ENCODE results near the gene SPECC1L.

Gene SPECC1L

DNA sequence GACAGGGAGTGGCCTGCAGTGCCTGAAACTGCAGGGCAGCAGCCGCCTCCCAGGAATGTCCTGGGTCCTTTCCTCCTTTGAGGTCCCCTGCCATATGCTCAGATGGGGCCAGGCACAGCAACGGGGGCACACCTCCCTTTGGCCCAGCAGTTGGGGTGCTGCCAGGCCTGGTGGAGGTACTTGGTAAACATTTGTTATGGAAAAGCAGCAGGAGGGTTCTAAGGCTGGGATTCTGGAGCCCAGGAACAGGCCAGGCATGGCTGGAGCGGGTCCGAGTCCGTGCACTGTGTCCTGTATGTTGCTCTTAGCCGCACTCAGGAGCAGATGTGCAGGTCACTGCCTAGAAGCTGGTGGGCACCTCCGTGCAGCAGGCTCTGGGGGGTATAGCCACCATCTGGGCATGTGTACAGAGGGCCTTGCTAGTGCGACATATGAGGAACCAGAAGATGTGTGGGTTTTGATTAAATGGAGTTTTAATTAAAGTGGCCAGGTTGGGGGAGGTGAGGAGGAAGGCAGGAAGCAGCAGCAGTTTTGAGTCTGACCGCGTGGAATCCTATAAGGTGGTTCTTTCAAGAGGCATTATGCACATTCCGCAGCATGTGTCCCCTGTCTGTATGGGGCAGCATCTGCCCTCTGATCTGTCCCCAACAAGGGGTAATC is 158.2 kb downstream of the SPECC1L start:
- DNase-seq (ENCODE audit: low read depth), result no peak

DNA sequence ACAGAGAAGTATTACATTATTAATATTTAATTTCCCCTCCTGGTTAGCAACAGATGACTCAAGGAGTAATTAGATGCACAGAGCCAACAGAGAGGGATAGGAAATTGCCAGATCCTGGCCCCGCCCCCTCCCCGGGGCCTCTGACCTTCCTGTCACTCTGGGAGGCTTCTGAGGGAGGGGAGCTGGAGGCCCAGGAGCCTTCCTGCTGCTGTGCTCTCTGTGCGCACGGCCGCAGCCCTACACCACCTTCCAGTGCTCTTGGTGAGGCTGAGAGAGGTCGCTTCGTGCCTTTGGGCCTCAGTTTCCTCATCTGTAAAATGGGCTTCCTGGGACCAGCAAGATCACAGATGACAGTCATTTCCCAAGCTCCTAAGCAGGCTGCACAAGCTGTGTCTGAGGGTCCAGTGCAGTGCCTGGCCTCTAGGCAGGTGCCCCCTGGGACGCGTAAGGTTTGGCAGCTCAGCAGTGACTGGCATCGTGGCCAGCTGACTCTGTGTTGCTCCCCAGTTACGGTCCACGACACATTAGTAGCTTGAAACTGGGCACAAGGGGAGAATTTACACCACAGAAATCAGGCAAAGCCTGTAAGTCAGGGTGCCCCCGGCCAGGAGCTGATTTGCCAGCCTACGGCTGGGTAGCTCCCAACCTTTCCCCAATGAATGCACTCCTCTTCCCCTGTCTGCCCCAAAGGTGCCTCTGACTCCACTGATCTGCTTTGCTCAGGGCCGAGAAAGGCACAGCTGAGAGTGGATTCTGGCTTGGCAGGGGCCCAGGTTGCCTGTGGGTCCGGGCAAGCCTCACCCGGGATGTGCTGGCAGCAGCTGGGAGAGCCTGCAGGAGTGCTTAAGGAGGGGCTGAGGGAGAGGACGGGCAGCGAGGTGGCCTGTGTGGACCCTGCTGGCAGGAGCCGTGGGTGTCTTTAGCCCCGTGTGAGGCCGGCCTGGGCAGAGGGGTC is 159.1 kb downstream of the SPECC1L start:
- DNase-seq (ENCODE audit: low read depth), result peak; percentile 47

DNA sequence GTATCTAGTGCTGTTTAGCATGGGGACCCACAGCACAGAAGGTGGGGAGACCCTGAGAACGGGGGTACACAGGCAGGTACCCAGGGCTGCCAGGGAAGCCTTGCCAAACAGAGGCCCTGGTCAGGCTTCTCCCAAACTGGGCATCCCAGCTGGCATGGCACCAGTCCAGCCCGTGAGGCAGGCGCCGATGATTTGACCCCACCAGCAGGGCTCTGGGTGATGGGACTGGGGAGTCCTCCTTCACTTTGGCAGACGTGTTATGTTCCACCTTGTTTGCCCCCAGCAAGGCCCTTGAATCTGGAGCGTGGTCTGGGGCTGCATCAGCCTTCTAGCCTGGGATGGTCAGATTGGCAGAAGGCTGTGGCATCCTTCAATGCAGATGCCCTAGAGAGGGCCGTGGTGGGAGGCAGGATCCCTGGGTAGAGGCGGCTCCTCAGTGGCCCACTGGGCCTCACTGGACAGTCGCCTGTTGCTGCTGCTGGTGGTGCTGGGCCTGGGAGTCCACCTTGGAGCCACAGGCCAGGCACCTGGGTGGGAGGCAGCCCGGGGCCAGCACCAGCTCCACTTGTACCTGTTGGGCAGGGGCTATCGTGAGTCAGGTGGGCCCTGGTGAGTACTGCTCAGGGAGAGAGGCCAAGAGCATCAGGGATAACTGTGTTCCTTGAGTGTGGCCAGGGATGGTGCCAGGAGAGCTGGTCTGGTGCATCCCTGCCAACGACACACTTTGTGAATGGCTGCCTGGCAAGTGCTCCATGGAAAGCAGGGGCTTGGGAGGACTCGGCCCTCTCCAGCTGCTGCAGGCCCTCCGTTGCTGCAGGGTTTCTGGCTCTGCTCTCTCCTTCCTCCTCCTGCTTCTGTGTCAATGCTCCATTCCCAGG is 160.0 kb downstream of the SPECC1L start:
- no peak for DNase-seq (ENCODE audit: low read depth)

DNA sequence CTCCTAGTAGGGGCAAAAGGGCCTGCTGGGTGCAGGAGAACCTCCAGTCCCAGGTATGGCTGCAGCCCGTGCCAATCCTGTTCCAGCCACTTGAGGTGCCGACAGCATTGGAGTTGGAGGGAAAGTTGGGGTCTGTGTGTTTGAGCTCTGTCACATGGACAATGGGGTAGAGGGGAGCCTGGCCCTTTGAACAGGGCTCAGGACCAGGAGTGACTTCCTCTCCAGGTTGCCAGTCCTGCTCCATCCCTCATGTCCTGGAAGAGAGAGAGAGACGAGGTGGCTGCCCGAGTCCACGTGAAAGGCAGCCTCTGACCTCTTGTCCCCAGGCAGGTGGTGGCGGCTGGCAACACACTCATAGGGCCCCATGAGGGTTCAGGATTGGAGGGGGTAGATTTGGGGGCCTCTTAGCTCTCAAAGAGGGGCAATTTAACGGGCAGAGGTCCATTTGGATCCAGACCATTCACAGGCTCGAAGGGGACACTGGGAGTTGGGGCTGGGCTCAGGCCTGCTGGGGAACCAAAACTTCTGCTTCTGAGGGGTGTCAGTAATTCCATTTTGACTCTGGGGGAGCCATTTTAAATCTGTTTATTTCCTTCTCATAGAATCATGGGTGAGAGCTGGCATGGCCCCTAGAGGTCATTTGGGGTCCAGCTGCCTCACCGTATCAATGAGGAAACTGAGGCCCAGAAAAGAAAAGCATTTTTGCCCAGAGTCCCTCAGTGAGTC is 160.8 kb downstream of the SPECC1L start:
- DNase-seq (ENCODE audit: low read depth), result no peak

DNA sequence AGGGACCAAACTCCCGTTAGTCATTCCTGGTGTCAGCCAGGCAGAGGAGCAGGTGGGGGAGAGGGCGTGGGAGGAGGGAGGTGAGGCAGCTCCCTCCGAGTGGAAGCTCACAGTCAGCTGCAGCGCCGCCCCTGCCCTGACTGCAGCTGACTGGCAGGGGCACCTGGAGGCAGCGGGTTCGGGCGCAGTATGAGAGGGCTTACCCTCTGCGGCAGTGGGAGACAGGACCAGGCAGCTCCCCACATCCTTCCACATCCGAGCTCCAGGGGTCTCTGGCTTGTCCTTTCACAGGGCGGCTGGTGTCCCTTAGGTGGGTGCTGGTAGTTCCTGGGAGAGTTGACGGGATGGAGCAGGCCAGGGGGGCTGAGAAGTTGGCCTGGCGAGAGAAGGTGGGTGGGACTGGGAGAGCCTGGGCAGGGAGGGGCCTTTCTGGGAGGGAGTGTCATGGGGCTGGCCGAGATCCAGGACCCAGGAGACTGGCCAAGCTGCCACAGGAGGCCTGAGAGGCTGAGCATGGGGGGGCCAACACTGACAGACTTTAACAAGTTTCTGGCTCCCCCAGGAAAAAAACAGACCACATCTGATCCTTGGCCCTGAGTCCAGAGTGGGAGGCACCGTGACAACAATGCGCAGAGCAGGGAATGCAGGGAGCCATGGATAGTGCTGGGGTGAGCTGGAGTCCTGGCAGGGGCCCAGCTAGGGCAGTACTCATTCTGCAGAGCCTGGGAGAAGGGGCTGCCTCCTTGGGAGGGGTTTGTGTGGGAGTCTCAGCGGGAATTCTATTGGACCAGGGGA is 161.6 kb downstream of the SPECC1L start:
- peak; percentile 55 for DNase-seq (ENCODE audit: low read depth)

DNA sequence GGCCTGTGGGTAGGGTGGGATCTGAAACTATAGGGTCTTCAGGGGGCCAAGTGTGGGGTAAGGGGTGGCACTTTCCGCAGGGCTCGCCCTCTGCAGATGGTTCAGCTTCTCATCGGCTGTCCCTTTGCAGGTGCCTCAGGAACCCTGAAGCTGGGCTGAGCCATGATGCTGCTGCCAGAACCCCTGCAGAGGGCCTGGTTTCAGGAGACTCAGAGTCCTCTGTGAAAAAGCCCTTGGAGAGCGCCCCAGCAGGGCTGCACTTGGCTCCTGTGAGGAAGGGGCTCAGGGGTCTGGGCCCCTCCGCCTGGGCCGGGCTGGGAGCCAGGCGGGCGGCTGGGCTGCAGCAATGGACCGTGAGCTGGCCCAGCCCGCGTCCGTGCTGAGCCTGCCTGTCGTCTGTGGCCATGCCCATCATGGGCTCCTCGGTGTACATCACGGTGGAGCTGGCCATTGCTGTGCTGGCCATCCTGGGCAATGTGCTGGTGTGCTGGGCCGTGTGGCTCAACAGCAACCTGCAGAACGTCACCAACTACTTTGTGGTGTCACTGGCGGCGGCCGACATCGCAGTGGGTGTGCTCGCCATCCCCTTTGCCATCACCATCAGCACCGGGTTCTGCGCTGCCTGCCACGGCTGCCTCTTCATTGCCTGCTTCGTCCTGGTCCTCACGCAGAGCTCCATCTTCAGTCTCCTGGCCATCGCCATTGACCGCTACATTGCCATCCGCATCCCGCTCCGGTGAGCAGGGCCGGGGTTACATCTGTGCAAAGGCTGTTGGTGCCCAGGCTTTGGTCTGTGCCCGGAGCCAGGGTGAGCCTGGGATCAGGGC is 162.6 kb downstream of the SPECC1L start:
- no peak for DNase-seq (ENCODE audit: low read depth)

DNA sequence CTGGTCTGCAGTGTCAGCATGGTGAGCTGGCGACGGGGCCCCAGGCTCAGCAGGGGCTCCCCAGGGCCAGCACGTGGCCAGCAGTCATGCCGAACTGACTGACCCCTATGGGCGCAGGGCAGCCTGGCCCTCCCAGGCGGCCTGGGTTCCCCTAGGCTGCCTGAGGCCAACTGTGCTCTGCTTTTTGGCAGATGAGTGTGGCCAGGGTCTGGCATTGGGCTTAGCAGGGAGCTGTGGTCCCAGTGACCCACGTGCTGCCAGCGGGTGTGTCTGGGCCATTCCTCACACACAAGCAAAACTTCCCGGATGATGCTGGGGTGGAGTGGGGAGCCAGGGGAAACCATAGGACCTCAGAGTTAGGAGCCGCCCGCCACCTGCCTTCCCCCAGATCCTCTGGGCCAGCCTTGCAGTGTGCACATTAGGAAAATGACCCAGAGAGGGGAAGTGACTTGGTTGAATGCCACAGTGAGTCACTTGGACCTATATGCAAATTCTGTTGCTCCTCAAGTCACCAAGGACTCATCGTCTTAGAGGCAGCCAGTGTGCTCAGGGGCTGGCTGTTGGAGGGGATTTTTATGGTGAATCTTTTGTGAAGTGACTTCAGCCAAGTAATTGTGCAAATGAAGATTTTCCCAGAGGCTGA is 163.3 kb downstream of the SPECC1L start:
- DNase-seq (ENCODE audit: low read depth), result peak; percentile 37

DNA sequence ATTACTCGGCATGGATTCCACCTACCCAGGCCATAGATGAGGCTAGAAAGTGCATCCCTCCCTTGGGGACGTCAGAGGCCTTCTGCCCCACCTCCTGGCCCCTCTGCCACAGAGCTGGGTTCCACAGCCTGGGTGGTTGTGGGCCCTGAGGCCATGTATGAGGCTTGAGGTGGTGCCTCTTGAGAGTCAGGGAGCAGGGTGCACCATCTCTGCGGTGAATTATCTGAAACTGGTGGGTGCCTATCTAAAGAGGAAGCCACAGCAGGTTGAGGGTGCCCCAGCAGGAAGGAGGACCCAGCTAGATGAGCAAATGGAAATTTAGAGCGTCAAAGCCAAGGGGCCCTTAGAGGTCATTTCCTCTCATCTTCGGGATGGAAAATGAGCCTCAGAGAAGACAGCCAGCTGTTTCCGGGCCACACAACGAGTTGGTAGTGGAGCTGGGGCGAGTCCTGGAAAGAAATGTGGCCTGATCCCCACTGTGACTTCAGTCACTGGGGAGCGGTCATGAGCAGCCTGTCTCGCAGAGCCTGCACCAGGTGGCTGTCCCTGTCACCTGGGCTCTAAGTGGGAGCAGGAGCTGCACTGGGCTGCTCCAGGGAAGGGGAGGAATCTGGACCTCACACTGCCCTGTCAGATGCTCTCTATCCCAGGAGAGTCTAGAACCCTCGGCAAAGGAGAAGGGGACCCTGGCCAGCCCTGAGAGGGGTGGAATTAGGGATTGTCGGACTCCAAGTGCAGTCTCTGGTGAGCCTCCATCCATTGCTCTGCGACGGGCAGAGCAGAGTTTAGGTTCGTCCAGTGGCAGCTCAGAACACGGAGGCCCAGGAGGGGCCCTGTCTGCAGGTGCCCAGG is 164.1 kb downstream of the SPECC1L start:
- DNase-seq (ENCODE audit: low read depth), result peak; percentile 77

DNA sequence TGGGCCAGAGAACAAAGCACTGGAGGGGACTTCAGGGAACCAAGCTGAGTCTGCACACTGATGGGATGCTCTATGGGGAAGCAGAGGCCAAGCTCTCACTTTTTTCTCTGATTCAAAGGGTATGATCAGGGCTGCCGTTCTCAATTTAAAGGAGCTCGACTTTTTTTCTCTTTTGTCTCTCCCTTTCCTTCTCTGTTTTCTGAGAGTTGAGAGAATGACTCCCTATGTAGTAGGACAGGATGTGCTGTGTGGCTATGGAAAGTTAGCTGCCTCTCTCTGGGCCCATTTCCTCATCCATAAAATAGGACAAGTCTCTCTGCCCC is 164.7 kb downstream of the SPECC1L start:
- no peak for DNase-seq (ENCODE audit: low read depth)

DNA sequence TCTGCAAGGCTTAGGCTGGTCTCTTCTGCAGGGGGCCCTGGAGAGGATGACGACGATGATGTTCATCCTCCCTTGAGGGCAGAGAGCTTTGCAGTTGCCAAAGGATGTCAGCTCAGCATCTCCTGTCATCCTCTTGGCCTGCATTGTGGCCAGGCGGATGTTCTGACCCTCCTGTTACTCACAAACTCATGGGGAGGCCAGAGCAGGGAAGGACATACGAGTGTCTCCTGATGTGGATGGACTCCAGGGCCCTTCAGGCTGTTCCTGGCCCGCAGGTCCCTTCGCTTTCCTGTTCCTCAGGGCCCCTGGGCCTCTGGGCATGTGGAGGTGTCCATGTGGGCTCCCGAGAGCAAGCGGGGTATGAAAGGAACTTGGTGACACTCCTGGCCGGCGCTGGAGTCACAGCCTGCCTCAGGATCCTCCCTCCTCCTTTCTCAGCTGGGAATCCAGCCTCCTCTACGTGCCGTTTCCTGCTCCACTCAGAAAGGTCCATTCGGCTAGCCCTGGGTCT is 165.3 kb downstream of the SPECC1L start:
- DNase-seq (ENCODE audit: low read depth), result no peak

DNA sequence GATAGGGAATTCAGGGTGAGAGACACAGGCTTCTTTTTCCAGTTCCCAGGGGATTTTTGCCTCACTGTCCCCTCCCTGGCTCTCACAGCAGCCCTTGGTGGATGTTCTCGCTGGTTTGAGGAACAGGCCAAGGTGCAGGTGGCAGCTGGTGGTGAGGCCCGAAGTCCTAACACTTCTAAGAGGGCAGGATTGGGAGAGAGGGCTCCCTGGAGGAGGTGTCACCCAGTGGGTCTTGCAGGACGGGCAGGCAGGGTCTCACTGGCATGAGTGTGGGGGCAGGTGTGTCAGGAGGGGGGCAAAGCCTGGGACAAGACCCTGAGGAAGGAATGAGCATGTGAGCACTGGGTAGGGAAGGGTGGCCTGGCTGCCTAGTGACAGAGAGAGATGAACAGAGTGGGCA is 165.9 kb downstream of the SPECC1L start:
- DNase-seq (ENCODE audit: low read depth), result no peak

DNA sequence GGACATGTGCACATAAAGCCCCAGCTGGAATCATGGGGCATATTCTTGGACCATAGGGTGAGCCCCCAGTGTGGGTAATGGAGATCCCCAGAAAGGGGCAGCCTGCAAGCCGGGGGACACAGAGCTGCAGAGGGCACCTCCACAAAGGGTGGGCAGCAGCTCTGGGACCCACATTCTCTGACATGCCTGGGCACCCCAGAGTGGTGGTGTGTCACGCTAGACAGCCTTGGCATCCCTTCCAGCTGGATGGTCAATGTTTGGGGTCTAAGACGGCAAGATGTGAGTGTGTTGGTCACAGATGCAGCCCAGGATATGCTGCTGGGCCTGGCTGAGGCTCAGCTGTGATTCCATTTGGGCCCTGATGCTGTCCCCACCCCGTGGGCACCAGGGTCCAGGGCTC is 166.5 kb downstream of the SPECC1L start:
- DNase-seq (ENCODE audit: low read depth), result no peak

DNA sequence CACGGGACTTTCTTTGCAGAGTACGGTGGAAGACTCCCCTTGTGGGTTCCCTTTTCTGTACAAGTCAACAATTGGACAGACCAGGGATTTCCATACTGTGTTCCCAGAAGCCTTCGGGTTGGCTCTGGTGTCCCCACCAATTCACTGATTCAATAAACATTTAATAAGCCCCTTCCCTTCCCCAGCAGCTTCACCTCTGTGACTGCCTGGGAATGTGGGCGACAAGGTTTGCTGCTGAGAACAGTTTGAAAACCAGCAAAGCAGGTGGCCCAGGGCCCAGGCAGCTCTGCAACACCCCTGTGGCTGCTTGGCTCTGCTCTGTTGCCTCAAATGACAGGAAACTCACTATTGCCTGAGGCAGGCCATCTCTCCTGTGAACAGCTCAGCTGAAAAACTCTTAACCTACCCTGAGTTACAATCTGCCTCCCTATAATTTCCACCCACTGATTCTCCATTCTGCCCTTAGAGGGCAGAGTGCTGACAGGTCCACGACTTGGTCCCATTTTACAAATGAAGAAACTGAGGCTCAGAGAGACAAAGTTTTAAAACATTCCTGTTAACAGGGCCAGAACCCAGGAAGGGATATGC is 167.2 kb downstream of the SPECC1L start:
- no peak for DNase-seq (ENCODE audit: low read depth)

DNA sequence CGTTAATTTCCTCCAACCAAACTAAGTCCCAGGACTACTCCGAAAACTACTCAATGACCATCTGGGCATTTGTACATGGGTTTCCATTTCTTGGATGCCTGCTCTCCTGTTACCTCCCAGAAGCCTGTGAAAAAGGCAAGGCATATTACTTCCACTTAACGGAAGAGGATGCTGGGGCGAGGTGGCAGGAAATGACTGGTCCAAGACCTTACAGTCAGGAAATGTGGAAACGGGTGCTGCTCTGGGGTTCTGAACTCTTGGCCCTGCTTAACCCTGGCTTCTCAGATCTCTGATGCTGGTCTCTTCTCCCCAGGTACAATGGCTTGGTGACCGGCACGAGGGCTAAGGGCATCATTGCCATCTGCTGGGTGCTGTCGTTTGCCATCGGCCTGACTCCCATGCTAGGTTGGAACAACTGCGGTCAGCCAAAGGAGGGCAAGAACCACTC is 169.7 kb downstream of the SPECC1L start:
- DNase-seq (ENCODE audit: low read depth), result no peak

DNA sequence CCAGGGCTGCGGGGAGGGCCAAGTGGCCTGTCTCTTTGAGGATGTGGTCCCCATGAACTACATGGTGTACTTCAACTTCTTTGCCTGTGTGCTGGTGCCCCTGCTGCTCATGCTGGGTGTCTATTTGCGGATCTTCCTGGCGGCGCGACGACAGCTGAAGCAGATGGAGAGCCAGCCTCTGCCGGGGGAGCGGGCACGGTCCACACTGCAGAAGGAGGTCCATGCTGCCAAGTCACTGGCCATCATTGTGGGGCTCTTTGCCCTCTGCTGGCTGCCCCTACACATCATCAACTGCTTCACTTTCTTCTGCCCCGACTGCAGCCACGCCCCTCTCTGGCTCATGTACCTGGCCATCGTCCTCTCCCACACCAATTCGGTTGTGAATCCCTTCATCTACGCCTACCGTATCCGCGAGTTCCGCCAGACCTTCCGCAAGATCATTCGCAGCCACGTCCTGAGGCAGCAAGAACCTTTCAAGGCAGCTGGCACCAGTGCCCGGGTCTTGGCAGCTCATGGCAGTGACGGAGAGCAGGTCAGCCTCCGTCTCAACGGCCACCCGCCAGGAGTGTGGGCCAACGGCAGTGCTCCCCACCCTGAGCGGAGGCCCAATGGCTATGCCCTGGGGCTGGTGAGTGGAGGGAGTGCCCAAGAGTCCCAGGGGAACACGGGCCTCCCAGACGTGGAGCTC is 170.2 kb downstream of the SPECC1L start:
- DNase-seq (ENCODE audit: low read depth), result no peak

DNA sequence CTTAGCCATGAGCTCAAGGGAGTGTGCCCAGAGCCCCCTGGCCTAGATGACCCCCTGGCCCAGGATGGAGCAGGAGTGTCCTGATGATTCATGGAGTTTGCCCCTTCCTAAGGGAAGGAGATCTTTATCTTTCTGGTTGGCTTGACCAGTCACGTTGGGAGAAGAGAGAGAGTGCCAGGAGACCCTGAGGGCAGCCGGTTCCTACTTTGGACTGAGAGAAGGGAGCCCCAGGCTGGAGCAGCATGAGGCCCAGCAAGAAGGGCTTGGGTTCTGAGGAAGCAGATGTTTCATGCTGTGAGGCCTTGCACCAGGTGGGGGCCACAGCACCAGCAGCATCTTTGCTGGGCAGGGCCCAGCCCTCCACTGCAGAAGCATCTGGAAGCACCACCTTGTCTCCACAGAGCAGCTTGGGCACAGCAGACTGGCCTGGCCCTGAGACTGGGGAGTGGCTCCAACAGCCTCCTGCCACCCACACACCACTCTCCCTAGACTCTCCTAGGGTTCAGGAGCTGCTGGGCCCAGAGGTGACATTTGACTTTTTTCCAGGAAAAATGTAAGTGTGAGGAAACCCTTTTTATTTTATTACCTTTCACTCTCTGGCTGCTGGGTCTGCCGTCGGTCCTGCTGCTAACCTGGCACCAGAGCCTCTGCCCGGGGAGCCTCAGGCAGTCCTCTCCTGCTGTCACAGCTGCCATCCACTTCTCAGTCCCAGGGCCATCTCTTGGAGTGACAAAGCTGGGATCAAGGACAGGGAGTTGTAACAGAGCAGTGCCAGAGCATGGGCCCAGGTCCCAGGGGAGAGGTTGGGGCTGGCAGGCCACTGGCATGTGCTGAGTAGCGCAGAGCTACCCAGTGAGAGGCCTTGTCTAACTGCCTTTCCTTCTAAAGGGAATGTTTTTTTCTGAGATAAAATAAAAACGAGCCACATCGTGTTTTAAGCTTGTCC is 171.0 kb downstream of the SPECC1L start:
- DNase-seq (ENCODE audit: low read depth), result no peak

Data from stimulated activated CD4-positive, alpha-beta T cell treated with anti-CD3 and anti-CD28 coated beads, Interleukin-2, amount 100 ng/mL, for 4 hours (primary cell).